Progenitor cell of endocrine pancreas (in vitro differentiated cells): ENCODE measurements around the gene NEO1. TPM values are rescaled to one million over a fixed set of nuclear protein-coding genes. Genes with fewer than 3 reads are reported as not detected.

Experiments
- DNase-seq: peaks from one replicate; pipeline ENCODE4 v3.0.0; 2021; ENCODE audit warnings: low spot score; ENCODE audit not compliant: unreplicated experiment
- H3K27ac Mint-ChIP-seq: 2 replicates; pipeline ENCODE4 v1.8.0; 2021; ENCODE audit warnings: mild to moderate bottlenecking, moderate library complexity, mixed read lengths
- H3K27me3 Mint-ChIP-seq: 2 replicates; pipeline ENCODE4 v1.8.0; 2021; ENCODE audit warnings: mixed read lengths
- H3K36me3 Mint-ChIP-seq: 2 replicates; pipeline ENCODE4 v1.8.0; 2022; ENCODE audit warnings: mixed read lengths; ENCODE audit not compliant: insufficient read depth
- H3K4me1 Mint-ChIP-seq: 2 replicates; pipeline ENCODE4 v1.8.0; 2021; ENCODE audit warnings: low read depth, mixed read lengths
- H3K4me3 Mint-ChIP-seq: 2 replicates; pipeline ENCODE4 v1.8.0; 2021; ENCODE audit warnings: low read depth, mild to moderate bottlenecking, moderate library complexity, mixed read lengths
- H3K9me3 Mint-ChIP-seq: 2 replicates; pipeline ENCODE4 v1.8.0; 2021; ENCODE audit warnings: low read depth, mixed read lengths
- total RNA-seq: library from RNA; stranded (reverse); gene quantifications from 2 replicates; pipeline ENCODE4 v1.2.1, GENCODE V29; 2021
- TF ChIP-seq, protein P1 (sequence below): fragments of 200-600 bp; sonication (generic); IDR thresholded peaks from one replicate; pipeline ENCODE4 v1.5.0; 2021; ENCODE audit warnings: antibody characterized with exemption, mild to moderate bottlenecking; ENCODE audit not compliant: unreplicated experiment

NEO1 gene
- total RNA-seq, 1 donor from 2014 or later, result 118 TPM

DNA sequence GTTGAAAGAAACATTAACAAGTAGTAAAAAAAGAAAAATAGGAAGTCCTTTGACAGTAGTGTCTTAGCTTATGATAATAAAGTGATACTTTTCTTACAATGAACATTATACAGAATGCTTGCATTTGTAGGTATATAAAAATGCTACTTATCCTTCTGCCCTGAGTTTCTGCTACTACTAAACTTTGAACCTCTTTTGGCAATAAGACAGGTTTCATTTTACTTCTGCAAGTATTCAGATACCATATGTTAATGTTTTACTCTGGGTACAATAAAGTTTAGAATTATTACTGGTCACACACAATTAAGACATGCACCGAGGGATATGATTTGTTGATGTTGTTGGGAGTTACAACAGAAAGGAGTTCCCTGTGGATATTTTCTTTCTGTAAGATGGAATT lies 57.9 kb downstream of the NEO1 start:
- Mint-ChIP-seq H3K4me1 (peaks cover 21% of the 10 kb centered on the region), H3K4me3 (no peak overlapping the region), H3K27me3 (no peaks in the 10 kb centered on the region), H3K9me3 (no peaks in the 10 kb centered on the region), H3K36me3 (no peaks in the 10 kb centered on the region), H3K27ac (no peak overlapping the region)
- TF ChIP-seq, protein P1, sequence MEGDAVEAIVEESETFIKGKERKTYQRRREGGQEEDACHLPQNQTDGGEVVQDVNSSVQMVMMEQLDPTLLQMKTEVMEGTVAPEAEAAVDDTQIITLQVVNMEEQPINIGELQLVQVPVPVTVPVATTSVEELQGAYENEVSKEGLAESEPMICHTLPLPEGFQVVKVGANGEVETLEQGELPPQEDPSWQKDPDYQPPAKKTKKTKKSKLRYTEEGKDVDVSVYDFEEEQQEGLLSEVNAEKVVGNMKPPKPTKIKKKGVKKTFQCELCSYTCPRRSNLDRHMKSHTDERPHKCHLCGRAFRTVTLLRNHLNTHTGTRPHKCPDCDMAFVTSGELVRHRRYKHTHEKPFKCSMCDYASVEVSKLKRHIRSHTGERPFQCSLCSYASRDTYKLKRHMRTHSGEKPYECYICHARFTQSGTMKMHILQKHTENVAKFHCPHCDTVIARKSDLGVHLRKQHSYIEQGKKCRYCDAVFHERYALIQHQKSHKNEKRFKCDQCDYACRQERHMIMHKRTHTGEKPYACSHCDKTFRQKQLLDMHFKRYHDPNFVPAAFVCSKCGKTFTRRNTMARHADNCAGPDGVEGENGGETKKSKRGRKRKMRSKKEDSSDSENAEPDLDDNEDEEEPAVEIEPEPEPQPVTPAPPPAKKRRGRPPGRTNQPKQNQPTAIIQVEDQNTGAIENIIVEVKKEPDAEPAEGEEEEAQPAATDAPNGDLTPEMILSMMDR, result no peak
- DNase-seq, result no peak

DNA sequence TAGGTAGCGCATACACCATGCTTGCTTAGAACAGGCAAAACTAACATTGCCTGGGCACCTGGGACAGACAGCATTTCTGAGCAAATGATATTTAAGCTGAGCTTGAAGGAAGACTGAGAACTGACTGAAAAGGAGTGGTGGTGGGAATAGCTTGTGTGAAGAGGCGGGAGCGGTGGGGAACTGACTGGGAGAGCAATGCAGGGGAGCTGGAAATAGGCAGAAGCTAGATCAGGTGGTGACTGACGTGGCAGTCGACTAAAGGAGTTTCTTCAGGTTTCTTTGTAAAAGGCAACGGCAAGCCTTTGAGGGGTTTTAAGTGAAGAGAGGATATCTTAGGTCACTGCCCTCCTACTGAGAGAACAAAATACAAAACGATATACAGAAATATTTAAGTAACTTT lies 61.8 kb downstream of the NEO1 start:
- Mint-ChIP-seq H3K36me3 (peaks cover 9% of the 10 kb centered on the region), H3K27ac (no peak overlapping the region), H3K9me3 (no peaks in the 10 kb centered on the region), H3K4me1 (peaks cover 14% of the 10 kb centered on the region), H3K4me3 (no peak overlapping the region), H3K27me3 (no peaks in the 10 kb centered on the region)
- no peak for DNase-seq
- TF ChIP-seq, protein P1, result no peak

GRCh38 chr15:73116164-73116563 lies 63.9 kb downstream of the NEO1 start:
- DNase-seq, result no peak

DNA sequence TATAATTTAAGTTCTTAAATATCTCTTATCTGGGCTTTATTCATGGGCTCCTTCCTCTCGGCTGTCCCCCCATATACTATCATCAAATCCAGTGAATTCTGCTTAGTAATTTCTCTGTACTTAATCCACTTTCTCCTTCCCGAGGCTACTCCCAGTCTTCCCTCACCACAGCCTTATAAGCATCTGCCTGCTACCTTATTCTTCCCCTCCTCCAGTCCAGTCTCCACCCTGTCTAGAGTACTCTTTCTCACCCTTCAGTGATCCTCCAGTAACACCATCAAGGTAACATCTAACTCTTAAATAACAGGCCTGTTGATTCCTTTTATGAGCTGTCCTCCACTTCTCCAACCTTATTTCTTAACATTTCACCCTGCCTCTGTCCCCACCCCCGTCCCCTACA lies 65.8 kb downstream of the NEO1 start:
- Mint-ChIP-seq H3K27ac (no peak overlapping the region), H3K36me3 (peaks cover 11% of the 10 kb centered on the region), H3K27me3 (no peaks in the 10 kb centered on the region), H3K4me3 (no peak overlapping the region), H3K4me1 (peaks cover 4% of the 10 kb centered on the region), H3K9me3 (no peaks in the 10 kb centered on the region)
- TF ChIP-seq, protein P1, result no peak
- DNase-seq, result no peak

More at GRCh38 chr15:73116164-73116563, 63.9 kb downstream of the NEO1 start:
- TF ChIP-seq, protein P1, result no peak
- H3K36me3 Mint-ChIP-seq, result peaks cover 11% of the 10 kb centered on the region
- no peaks in the 10 kb centered on the region for H3K9me3 Mint-ChIP-seq
- H3K4me3 Mint-ChIP-seq, result no peak overlapping the region
- peaks cover 4% of the 10 kb centered on the region for H3K4me1 Mint-ChIP-seq
- no peaks in the 10 kb centered on the region for H3K27me3 Mint-ChIP-seq
- H3K27ac Mint-ChIP-seq, result no peak overlapping the region

- Mint-ChIP-seq H3K9me3 (no peaks in the 10 kb centered on the region), H3K36me3 (peaks cover 20% of the 10 kb centered on the region), H3K27me3 (no peaks in the 10 kb centered on the region), H3K4me3 (no peak overlapping the region), H3K27ac (no peak overlapping the region), H3K4me1 (peaks cover 4% of the 10 kb centered on the region)
- no peak for DNase-seq
- TF ChIP-seq, protein P1, result no peak
Measured at GRCh38 chr15:73119478-73119877, 67.2 kb downstream of the NEO1 start.
